Measurements from ENCODE around the gene RNASE7. TPM values are rescaled to one million over a fixed set of nuclear protein-coding genes. Genes with fewer than 3 reads are reported as not detected.

RNASE7 gene
- total RNA-seq, 4 donors from 2014 or later: not detected

DNA sequence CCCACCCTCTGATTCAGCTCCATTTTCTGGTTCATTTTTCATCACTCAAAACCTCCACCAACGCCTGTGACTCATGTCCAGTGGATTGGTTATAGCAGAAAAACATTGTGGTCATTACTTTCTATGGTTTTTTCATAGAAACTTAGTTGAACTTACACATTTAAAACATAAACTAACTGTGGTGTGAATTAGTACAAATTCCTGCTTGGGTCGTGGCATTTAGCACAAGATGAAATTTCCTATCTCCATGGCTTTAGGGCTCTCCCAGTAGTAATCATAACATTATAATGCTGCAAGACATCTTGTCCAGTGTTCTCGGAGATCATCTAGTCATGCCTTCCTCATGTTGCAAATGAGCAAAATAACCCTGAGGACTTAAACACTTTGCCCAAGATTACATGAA is 7.1 kb downstream of the RNASE7 start:
- WGBS, 2 donors: 79 to 84% methylated on average over 3 of the region's 3 CpGs
- Histone ChIP-seq H3K4me1 (peaks cover 2 to 4% of the 10 kb centered on the region in 2 donors), H3K27ac (no peak overlapping the region), H3K27me3 (no peaks in the 10 kb centered on the region), H3K4me3 (replicated peaks in 1 of 3) (no peak overlapping the region), H3K9me3 (no peaks in the 10 kb centered on the region), H3K36me3 (no peaks in the 10 kb centered on the region)
- intact Hi-C loops (cut with DNase I): no loop called here
- no peak for DNase-seq
- no peak for TF ChIP-seq POLR2A (IDR thresholded peaks at IDR 0.05)
- TF ChIP-seq, protein P1, sequence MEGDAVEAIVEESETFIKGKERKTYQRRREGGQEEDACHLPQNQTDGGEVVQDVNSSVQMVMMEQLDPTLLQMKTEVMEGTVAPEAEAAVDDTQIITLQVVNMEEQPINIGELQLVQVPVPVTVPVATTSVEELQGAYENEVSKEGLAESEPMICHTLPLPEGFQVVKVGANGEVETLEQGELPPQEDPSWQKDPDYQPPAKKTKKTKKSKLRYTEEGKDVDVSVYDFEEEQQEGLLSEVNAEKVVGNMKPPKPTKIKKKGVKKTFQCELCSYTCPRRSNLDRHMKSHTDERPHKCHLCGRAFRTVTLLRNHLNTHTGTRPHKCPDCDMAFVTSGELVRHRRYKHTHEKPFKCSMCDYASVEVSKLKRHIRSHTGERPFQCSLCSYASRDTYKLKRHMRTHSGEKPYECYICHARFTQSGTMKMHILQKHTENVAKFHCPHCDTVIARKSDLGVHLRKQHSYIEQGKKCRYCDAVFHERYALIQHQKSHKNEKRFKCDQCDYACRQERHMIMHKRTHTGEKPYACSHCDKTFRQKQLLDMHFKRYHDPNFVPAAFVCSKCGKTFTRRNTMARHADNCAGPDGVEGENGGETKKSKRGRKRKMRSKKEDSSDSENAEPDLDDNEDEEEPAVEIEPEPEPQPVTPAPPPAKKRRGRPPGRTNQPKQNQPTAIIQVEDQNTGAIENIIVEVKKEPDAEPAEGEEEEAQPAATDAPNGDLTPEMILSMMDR (IDR thresholded peaks at IDR 0.05): no peak

DNA sequence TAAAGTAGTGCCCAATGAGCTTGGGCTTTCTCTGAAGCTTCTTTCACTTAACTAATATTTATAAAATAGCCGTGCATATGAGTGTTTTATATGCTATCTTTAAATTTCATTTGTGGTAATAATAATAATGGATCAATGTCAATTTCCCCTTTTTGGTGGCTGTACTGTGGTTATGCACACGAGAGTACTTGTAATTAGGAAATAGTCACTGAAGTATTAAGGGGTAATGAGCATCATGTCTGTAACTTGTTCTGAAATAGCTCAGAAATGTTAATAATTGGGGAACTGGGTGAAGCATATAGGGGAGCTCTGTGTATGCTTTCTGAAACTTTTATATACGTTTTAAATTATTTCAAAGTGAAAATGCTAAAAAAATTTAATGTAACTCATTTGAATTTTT is 8.4 kb downstream of the RNASE7 start:
- Histone ChIP-seq H3K4me1 (no peaks in the 10 kb centered on the region), H3K27ac (no peak overlapping the region), H3K36me3 (no peaks in the 10 kb centered on the region), H3K4me3 (replicated peaks in 1 of 3) (no peak overlapping the region), H3K27me3 (no peaks in the 10 kb centered on the region), H3K9me3 (no peaks in the 10 kb centered on the region)
- no peak for TF ChIP-seq POLR2A (IDR thresholded peaks at IDR 0.05)
- TF ChIP-seq, protein P1 (IDR thresholded peaks at IDR 0.05): no peak
- intact Hi-C loops (cut with DNase I): no loop called here
- DNase-seq: no peak
- WGBS, 2 donors: 81 to 89% methylated on average over 3 of the region's 3 CpGs

DNA sequence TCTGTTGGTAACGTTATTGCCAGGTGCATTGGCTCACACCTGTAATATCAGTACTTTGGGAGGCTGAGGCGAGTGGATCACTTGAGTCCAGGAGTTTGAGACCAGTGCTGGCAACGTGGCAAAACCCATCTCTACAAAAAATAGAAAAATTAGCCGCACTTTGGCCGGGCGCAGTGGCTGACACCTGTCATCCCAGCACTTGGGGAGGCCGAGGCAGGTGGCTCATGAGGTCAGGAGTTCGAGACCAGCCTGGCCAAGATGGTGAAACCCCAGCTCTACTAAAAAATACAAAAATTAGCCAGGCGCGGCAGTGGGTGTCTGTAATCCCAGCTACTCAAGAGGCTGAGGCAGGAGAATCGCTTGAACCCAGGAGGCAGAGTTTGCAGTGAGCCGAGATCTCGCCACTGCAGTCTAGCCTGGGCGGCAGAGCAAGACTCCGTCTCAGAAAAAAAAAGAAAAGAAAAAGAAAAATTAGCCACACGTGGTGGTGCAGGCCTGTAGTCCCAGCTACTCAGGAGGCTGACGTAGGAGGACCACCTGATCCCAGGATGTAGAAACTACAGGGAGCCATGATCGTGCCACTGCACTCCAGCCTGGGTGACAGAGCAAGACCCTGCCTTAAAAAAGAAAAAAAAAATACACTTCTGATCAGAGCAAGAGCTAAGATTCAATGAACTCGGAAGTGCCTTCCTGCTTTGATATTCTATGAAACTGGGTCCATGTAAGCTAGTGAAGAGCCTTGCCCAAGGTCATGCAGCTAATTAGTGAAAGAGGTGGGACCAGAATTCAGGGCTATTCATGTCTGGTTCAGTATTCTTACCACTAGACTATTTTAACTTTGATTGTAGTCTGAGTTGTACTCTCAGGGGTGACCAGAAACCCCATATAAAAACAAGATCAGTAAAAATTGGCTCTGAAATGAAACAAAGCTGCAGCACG is 11.3 kb downstream of the RNASE7 start:
- H3K36me3 ChIP-seq: no peaks in the 10 kb centered on the region
- H3K27me3 ChIP-seq: no peaks in the 10 kb centered on the region
- no peaks in the 10 kb centered on the region for H3K9me3 ChIP-seq
- WGBS, 2 donors: 88 to 89% methylated on average over 20 of the region's 20 CpGs
- no peak for DNase-seq
- TF ChIP-seq, protein P1 (IDR thresholded peaks at IDR 0.05): no peak
- H3K4me3 ChIP-seq (replicated peaks in 1 of 3): no peak overlapping the region
- intact Hi-C loops (cut with DNase I): no loop called here
- H3K27ac ChIP-seq: no peak overlapping the region
- no peaks in the 10 kb centered on the region for H3K4me1 ChIP-seq

DNA sequence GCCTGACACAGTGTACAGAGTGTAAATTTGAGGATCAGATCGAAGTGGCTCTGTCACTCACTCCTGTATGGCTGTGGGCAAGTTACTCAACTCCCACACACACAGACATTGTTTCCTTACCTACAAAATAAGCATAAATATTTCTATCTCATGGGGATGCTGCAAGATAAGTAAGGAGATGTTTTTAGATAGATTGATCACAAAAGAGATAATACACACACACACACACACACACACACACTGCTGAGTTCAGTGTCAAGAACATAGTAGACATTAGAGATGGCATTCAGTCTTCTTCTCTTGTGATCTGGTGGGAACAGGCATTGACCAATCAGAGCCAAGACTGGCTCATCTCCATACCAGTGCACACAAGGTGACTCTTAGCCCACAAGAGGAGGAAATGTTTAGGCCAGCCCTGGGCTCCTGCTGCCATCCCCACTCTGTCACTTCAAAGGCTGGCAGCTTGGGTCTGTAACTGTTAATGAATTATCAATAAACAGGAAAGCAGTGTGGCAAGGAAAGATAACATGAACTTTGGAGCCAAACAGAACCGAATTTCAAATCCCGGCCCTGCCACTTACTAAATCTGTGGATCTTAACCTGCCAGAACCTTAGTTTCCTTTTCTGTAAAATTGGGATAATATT is 12.1 kb downstream of the RNASE7 start:
- Histone ChIP-seq H3K27me3 (no peaks in the 10 kb centered on the region), H3K27ac (no peak overlapping the region), H3K9me3 (no peaks in the 10 kb centered on the region), H3K36me3 (no peaks in the 10 kb centered on the region), H3K4me1 (no peaks in the 10 kb centered on the region), H3K4me3 (replicated peaks in 1 of 3) (no peak overlapping the region)
- WGBS, 2 donors: 79 to 82% methylated on average over 3 of the region's 3 CpGs
- TF ChIP-seq, protein P1 (IDR thresholded peaks at IDR 0.05): no peak
- no peak for TF ChIP-seq POLR2A (IDR thresholded peaks at IDR 0.05)
- intact Hi-C loops (cut with DNase I): no loop called here
- DNase-seq: no peak

DNA sequence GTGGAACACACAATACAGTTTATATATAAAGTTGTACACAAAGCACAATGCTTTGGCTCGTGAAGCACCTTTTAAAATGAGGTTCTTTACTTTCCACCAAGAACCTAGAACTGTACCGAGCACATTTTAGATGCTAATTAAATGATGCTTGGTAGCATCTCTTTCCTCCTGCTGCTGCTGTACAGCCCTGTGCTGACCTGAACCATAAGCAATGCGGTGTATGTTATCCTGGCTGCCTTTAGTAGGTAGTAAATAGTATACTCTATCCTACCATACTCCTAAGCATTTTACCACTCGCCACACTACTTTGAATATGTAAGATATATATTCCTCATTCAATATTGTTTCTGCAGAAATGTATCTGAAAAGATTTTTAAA is 12.6 kb downstream of the RNASE7 start:
- TF ChIP-seq, protein P1 (IDR thresholded peaks at IDR 0.05): no peak
- TF ChIP-seq POLR2A (IDR thresholded peaks at IDR 0.05): no peak
- intact Hi-C loops (cut with DNase I): no loop called here
- WGBS, 2 donors: 89 to 93% methylated on average over 4 of the region's 4 CpGs

More for the DNA sequence above, 12.6 kb downstream of the RNASE7 start:
- no peak overlapping the region for H3K27ac ChIP-seq
- no peaks in the 10 kb centered on the region for H3K4me1 ChIP-seq
- H3K27me3 ChIP-seq: no peaks in the 10 kb centered on the region
- no peak overlapping the region for H3K4me3 ChIP-seq (replicated peaks in 1 of 3)
- H3K36me3 ChIP-seq: no peaks in the 10 kb centered on the region
- no peak for DNase-seq
- H3K9me3 ChIP-seq: no peaks in the 10 kb centered on the region
